ENCODE results near the gene NGEF.

- TF ChIP-seq TAF1 (IDR thresholded peaks at IDR 0.05; ENCODE audit: borderline replicate concordance, insufficient read depth, low read length) (no peak), POLR2AphosphoS5 (IDR thresholded peaks at IDR 0.05; ENCODE audit: low read depth, low read length) (no peak), REST (IDR thresholded peaks at IDR 0.05; ENCODE audit: insufficient read depth in 1 of 2, low read depth in 2 of 2, low read length in 2 of 2) (no peak), SIN3A (IDR thresholded peaks at IDR 0.05; ENCODE audit: borderline replicate concordance, insufficient read depth, low read length) (no peak)
Measured at GRCh38 chr2:232890536-232890895, 122.5 kb downstream of the NGEF start.
